CD4-positive, alpha-beta T cell treated with Interleukin-15 for 1 hour (primary cell): ENCODE results near the gene LRRC31.

Experiments used
- DNase-seq: peaks from one replicate; pipeline ENCODE4 v3.0.0-alpha.2; 2020

Gene LRRC31

GRCh38 chr3:169812332-169813235 lies 57.2 kb downstream of the LRRC31 start, which contains the start of the genes LRRC34 and LRRIQ4:
Gene LRRC34 (minus strand): TSS chr3:169812904. CDS start chr3:169812548, 356 bp downstream.
Gene LRRIQ4 (plus strand): TSS chr3:169812870. CDS start chr3:169821922, 9,052 bp downstream.
- peak; percentile 73 for DNase-seq

- no peak for DNase-seq
Observed at GRCh38 chr3:169811631-169812331, 58.0 kb downstream of the LRRC31 start.

- DNase-seq, result no peak
Observed at GRCh38 chr3:169809230-169809795, 60.4 kb downstream of the LRRC31 start.

- DNase-seq, result no peak
Observed at GRCh38 chr3:169804681-169805080, 65.1 kb downstream of the LRRC31 start.

GRCh38 chr3:169792359-169792758 lies 77.4 kb downstream of the LRRC31 start:
- DNase-seq, result no peak

GRCh38 chr3:169790687-169791429 lies 78.9 kb downstream of the LRRC31 start:
- no peak for DNase-seq

- no peak for DNase-seq
Observed at GRCh38 chr3:169790219-169790618, 79.5 kb downstream of the LRRC31 start.
